ENCODE data around the gene WAPL.

DNA sequence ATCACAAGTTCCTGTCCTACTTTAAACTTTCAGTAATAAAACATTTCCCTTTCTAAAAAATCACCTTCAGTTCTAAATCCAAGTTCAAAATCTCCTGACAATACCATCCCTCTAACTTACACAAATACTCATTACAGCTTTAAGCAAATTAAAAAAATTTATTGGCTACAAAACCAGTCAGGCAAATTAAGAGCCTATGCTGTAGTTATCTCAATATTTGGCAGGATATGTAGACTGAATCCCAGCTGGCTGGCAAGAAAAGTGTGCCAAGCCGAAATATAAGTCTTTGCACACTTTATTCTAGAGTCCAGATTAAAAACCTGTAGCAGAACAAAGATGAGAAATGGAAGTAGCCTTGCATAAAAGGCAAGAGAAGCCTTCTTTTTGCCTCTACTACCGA is 9.5 kb downstream of the WAPL start:
- TF ChIP-seq CTCF (IDR thresholded peaks at IDR 0.05; ENCODE audit: low read depth, low read length, poor library complexity, severe bottlenecking): no peak
- TF ChIP-seq EZH2phosphoT487 (IDR thresholded peaks at IDR 0.05; ENCODE audit: borderline replicate concordance, low read length): no peak

Data from DOHH2 (cell line).